GM15510 (cell line): Measurements from ENCODE around the gene PDLIM1.

ENCODE experiments used
- POLR2A ChIP-seq: IDR thresholded peaks from 3 replicates; pipeline ENCODE4 v1.6.1; 2011; ENCODE audit warnings: borderline replicate concordance; ENCODE audit not compliant: insufficient read length; ENCODE audit errors: extremely low read depth

Gene PDLIM1

GRCh38 chr10:95326396-95326795 is 35.6 kb upstream of the PDLIM1 start:
- TF ChIP-seq POLR2A: no peak

- no peak for TF ChIP-seq POLR2A
Observed at GRCh38 chr10:95325863-95326262, 35.1 kb upstream of the PDLIM1 start.

GRCh38 chr10:95324436-95325268 is 33.8 kb upstream of the PDLIM1 start:
- no peak for TF ChIP-seq POLR2A

GRCh38 chr10:95321554-95322301 is 30.9 kb upstream of the PDLIM1 start:
- no peak for TF ChIP-seq POLR2A

- TF ChIP-seq POLR2A: no peak
Observed at GRCh38 chr10:95319239-95319638, 28.4 kb upstream of the PDLIM1 start.

GRCh38 chr10:95315509-95315908 is 24.7 kb upstream of the PDLIM1 start:
- no peak for TF ChIP-seq POLR2A

GRCh38 chr10:95314192-95314918 is 23.6 kb upstream of the PDLIM1 start:
- TF ChIP-seq POLR2A: no peak

- TF ChIP-seq POLR2A: no peak
Observed at GRCh38 chr10:95312986-95313495, 22.2 kb upstream of the PDLIM1 start.

GRCh38 chr10:95312257-95312656 is 21.5 kb upstream of the PDLIM1 start:
- no peak for TF ChIP-seq POLR2A

- no peak for TF ChIP-seq POLR2A
Observed at GRCh38 chr10:95309958-95310357, 19.2 kb upstream of the PDLIM1 start.

GRCh38 chr10:95308389-95309302 is 17.8 kb upstream of the PDLIM1 start:
- TF ChIP-seq POLR2A: no peak

- no peak for TF ChIP-seq POLR2A
Observed at GRCh38 chr10:95306851-95307250, 16.0 kb upstream of the PDLIM1 start.

- no peak for TF ChIP-seq POLR2A
Observed at GRCh38 chr10:95306318-95306650, 15.5 kb upstream of the PDLIM1 start.
